ENCODE results near the gene CLASP1. TPM values are rescaled to one million over a fixed set of nuclear protein-coding genes. Genes with fewer than 3 reads are reported as not detected.

CLASP1 gene
- total RNA-seq, 1 donor from 2014 or later: 90.4 TPM

GRCh38 chr2:121351521-121352318 lies 297.5 kb downstream of the CLASP1 start:
- H3K4me1 ChIP-seq: no peaks in the 10 kb centered on the region
- H3K36me3 ChIP-seq: peaks cover 0 to 81% of the 10 kb centered on the region in 2 donors
- H3K27me3 ChIP-seq: no peaks in the 10 kb centered on the region
- H3K4me3 ChIP-seq: no peak overlapping the region
- intact Hi-C loops (cut with DNase I): no loop called here
- TF ChIP-seq CTCF (IDR thresholded peaks at IDR 0.05): no peak
- TF ChIP-seq POLR2AphosphoS5 (IDR thresholded peaks at IDR 0.05; ENCODE audit: insufficient read depth in 1 of 2, low read depth in 1 of 2): no peak
- no peak for TF ChIP-seq POLR2A (IDR thresholded peaks at IDR 0.05)
- no peak for DNase-seq (ENCODE audit: extremely low spot score in 2 of 2)
- H3K9me3 ChIP-seq: no peaks in the 10 kb centered on the region
- H3K27ac ChIP-seq: no peak overlapping the region

- Histone ChIP-seq H3K4me1 (no peaks in the 10 kb centered on the region), H3K27ac (no peak overlapping the region), H3K9me3 (no peaks in the 10 kb centered on the region), H3K36me3 (peaks cover 0 to 89% of the 10 kb centered on the region in 2 donors), H3K4me3 (no peak overlapping the region), H3K27me3 (no peaks in the 10 kb centered on the region)
- TF ChIP-seq CTCF (IDR thresholded peaks at IDR 0.05) (no peak), POLR2A (IDR thresholded peaks at IDR 0.05) (no peak), POLR2AphosphoS5 (IDR thresholded peaks at IDR 0.05; ENCODE audit: insufficient read depth in 1 of 2, low read depth in 1 of 2) (no peak)
- intact Hi-C loops (cut with DNase I): no loop called here
- no peak for DNase-seq (ENCODE audit: extremely low spot score in 2 of 2)
These were observed 298.4 kb downstream of the CLASP1 start for GRCh38 chr2:121350890-121351289.

- no peak overlapping the region for H3K27ac ChIP-seq
- no peaks in the 10 kb centered on the region for H3K4me1 ChIP-seq
- no peak overlapping the region for H3K4me3 ChIP-seq
- no peaks in the 10 kb centered on the region for H3K27me3 ChIP-seq
- no peaks in the 10 kb centered on the region for H3K9me3 ChIP-seq
- peaks cover 0 to 94% of the 10 kb centered on the region in 2 donors for H3K36me3 ChIP-seq
- intact Hi-C loops (cut with DNase I): no loop called here
- no peak for DNase-seq (ENCODE audit: extremely low spot score in 2 of 2)
- TF ChIP-seq CTCF (IDR thresholded peaks at IDR 0.05): no peak
- no peak for TF ChIP-seq POLR2AphosphoS5 (IDR thresholded peaks at IDR 0.05; ENCODE audit: insufficient read depth in 1 of 2, low read depth in 1 of 2)
- TF ChIP-seq POLR2A (IDR thresholded peaks at IDR 0.05): no peak
These were observed 298.9 kb downstream of the CLASP1 start for GRCh38 chr2:121350402-121350775.

- no peaks in the 10 kb centered on the region for H3K27me3 ChIP-seq
- no peak overlapping the region for H3K27ac ChIP-seq
- H3K4me3 ChIP-seq: no peak overlapping the region
- TF ChIP-seq CTCF (IDR thresholded peaks at IDR 0.05): no peak
- TF ChIP-seq POLR2A (IDR thresholded peaks at IDR 0.05): no peak
- TF ChIP-seq POLR2AphosphoS5 (IDR thresholded peaks at IDR 0.05; ENCODE audit: insufficient read depth in 1 of 2, low read depth in 1 of 2): no peak
- intact Hi-C loops (cut with DNase I): no loop called here
- no peaks in the 10 kb centered on the region for H3K4me1 ChIP-seq
- DNase-seq (ENCODE audit: extremely low spot score in 2 of 2): no peak
- H3K9me3 ChIP-seq: no peaks in the 10 kb centered on the region
- peaks cover 0 to 98% of the 10 kb centered on the region in 2 donors for H3K36me3 ChIP-seq
These were observed 299.4 kb downstream of the CLASP1 start for GRCh38 chr2:121349721-121350401.

Data from vagina (tissue), 2 donors.